Stimulated activated CD8-positive, alpha-beta memory T cell treated with anti-CD3 and anti-CD28 coated beads, Interleukin-4, amount 100 ng/mL, for 48 hours (primary cell): Measurements from ENCODE around the gene SLC25A14.

Experiments
- DNase-seq: peaks from one replicate; pipeline ENCODE4 v3.0.0-alpha.2; 2020

The SLC25A14 gene

DNA sequence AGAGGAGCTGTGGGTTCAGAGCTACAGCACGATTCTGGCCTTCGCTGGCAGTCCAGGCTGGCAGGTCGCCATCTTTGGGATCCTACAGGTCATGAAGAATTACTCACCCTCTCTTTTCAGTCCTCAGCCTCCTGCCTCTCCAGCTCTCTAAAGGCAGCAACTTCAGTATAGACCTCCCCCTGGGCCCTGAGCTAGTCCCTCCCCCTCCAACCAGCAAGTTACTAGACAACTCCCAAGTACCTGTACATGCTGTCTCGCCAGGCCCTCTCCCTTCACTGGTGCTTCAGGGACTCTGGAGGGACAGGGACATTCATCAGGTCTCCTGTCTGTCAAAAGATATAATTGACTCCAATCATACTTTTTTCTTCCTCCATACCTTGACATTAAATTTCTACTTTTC is 45.8 kb downstream of the SLC25A14 start, which contains the start of gene GPR119:
Gene GPR119 (minus strand): TSS at position 155 of the 400 bp plus-strand sequence. CDS start 227 bp downstream, outside the sequence.
- no peak for DNase-seq

DNA sequence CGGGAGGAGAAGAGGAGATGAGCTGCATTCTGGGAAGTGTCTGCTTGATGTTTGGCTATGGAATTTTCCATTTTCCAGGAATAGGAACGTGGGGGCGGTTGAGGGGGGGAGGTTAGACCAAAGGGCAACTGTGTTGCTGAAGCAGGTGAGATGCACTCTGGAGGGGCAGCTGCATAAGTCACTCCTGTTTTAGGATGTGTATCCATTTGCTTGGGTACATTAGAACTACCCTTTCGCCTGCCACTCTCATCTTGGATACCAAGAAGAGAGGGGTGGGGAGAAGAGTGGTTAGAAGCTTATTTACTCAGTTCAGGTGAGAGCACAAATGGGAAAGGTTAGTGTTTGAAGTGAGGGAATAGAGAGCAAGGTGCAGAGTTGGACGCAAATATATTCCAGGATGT is 46.7 kb downstream of the SLC25A14 start:
- no peak for DNase-seq

DNA sequence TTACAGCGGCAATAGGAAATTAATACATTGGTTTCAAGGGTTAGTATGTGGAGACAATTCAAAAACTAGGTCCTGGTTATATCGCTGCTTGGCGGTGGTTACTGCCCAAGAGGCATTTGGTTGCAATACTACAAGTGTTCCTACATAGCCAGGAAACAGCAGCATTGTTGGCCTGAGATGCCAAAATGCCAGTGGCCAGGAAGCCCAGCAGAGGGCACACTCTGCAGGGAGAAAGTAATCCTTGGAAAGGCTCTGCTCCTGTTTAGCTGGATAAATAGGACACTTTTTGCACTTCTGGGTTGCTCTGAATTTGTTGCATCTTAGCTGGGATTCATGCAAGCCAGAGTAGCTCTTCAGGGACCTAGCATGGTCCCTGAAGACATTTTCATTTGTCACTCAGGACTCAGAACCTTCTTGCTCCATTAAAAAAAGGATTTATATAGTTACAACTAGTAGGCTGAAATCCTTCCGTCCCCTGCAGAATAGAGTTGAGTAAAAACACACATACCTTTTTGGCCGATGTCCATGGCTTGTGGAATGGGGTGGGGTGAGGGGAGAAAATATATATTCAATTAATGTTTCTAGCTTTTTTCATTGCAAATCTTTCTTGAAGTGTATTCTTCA is 53.8 kb downstream of the SLC25A14 start:
- no peak for DNase-seq

DNA sequence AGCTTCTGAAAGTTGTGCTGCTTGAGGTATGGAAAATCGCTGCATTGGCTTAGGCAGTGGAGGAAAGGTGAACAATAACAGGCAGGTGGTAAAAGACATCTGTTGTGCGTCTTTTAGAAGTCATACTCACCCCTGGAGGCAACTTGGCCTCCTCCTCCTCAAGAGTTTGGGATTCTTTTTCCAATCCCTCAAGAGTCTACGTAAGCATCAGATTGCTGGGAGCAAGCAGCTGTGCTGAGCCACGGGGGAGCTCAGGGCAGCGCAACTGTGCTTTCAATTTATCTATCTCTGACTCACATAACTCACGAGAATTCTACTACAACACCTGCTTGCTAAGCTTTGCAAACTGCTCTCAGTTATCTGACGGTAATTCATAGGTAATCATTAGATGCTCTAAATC is 55.6 kb downstream of the SLC25A14 start:
- no peak for DNase-seq

DNA sequence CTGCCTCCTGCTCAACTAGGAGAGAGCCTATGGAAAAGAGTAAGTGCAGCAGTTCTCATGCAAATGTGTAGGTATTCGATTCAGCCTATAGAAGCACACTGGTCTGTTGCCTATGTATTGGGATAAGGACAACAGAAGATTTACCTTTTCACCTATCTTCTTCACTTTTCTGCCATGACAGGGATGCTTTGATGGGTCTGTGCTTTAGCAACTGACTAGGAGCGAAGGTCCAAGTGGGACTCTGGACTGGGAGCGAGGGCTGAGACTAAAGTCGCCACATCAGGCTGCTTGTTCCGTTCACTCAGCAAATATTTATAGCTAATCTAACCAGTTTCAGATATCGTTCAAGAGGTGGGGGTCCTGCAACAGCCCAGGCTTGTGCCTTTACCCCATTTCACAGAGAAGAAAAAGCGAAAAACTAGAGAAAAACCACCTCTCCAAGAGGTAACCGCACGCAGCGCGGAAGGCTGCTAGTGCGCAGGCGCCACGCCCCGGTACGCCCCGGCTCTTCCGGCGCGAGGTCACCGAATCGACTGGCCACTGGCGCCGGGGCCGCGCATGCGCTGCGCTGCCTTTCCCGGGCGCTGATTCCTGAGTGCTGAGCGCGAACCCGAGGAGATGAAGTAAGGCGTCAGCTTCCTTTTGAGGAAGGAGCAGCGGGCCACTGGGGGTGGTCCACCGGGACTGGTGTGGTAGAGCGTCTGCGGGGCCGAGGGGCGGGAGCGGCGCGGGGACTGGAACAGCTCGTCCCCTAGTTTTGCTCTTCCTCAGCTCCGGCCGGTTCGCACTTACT is 61.9 kb downstream of the SLC25A14 start, which contains the start of gene RBMX2:
Gene RBMX2 (plus strand): TSS at position 573 of the 793 bp plus-strand sequence. CDS start 46 bp downstream, at position 619.
- DNase-seq = peak; percentile 71

DNA sequence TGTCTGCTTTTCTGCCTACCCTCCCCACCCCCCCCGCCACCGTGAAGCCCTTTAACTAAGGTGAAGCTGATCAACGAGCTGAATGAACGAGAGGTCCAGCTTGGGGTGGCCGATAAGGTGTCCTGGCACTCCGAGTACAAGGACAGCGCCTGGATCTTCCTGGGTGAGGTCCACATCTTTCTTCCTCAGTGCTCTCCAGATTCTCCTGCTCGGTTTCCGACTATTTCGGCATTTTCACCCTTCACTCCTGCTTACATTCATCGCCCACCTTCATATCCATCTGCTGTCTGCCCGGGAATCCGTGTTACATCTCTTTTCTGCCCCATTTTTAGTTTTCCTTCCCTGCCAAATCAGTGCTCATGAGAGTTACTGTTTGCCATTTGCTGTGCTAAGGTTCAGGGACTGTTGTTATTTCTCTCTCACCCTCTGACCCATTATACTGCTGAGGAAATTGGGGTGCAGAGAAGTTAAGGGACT is 62.5 kb downstream of the SLC25A14 start:
- DNase-seq = no peak

DNA sequence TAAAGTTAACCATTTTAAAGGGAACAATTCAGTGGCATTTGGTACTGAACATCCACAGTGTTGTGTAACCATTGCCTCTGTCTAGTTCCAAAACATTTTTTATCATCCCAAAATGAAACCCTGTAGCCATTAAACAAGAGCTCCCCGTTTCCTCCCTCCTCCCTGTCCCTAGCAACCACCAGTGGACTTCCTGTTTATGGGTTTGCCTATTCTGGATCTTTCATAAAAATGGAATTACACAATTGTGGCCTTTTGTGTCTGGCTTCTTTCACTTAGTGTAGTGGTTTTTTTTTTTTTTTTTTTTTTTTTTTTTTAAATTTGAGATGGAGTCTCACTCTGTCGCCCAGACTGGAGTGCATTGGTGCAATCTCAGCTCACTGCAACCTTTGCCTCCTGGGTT is 73.7 kb downstream of the SLC25A14 start:
- DNase-seq = no peak

DNA sequence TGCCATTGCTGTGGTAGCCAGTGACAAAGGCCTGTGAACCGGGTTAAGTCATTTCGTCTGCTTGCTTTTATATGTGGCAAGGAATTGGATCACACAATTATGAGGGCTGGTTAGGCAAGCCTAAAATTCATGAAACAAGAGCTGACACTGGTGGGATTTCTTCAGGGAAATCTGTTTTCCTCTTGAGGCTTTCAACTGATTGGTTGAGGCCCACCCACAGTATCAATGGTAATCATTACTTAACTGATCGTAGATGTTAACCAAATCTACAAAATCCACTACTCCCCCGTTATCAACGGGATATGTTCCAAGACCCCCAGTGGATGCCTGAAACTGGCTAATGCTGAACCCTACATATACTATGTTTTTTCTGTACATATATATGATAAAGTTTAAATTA is 75.1 kb downstream of the SLC25A14 start:
- no peak for DNase-seq

DNA sequence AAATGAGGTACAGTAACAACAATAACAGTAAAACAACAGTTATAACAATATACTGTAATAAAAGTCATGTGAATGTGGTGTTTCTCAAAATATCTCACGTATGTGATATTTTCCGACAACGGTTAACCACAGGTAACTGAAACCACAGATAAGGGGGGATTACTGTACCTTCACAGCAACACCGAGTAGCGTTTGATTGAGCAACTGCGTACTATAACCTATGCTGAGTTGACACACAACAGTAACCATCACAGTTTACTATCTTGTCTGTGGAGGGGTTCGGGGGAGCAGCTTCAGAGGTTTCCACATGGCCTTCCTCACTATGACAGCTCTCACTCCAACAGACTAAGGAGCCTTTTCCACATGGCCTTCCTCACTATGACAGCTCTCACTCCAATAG is 75.5 kb downstream of the SLC25A14 start:
- no peak for DNase-seq

DNA sequence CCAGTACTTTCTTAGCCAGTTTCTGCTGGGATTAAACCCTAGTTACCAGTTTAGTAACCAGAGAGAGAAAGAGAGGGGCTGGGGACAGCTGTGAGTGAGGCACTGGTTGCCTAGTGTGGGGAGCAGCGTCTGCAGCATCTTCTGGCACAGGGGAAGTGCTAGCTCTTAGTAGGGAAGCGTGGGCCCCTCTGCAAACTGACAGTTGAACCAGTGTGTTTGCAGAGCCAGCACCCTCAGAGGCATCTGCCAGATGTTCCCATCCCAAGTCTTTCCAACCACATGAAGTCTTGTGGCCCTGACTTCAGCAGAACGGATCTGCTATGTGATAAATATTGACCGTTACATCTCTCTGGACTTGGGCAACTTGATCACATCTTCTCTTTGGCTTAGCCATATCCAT is 77.1 kb downstream of the SLC25A14 start:
- DNase-seq = no peak

DNA sequence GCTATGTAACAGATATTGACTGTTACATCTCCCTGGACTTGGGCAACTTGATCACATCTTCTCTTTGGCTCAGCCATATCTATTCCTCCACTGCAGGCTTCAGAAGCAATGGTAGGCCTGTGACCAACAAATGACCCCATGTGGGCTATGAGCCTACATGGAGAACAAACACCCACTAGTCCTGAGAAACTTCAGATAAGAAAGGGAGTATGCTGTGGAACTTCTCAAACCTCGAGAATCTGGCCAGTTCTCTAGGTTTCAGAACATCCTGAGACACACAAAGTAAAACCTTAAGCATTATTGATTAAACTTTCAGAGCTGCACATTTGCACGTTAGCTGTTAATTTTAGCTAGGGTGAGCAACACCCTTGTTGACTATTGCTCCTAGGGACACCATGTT is 78.3 kb downstream of the SLC25A14 start:
- no peak for DNase-seq

DNA sequence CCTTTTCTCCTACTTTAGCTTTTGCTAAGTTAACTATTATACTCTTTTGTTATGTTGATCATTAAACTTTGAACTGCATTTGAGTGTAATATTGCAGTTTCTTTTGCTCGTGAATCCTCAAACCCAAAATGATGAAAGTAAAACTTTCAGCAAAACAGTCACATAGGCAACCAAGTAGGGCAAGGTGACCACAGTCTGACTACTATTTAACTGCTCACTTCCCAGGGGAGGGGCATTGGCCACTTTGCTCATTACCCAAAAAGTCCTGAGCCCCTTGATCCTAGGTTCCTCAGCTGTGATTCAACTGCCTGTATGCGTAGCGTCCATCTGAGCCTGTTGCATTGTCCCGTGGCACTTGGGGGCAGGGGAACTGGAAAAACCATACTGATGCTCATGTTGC is 79.0 kb downstream of the SLC25A14 start:
- no peak for DNase-seq

DNA sequence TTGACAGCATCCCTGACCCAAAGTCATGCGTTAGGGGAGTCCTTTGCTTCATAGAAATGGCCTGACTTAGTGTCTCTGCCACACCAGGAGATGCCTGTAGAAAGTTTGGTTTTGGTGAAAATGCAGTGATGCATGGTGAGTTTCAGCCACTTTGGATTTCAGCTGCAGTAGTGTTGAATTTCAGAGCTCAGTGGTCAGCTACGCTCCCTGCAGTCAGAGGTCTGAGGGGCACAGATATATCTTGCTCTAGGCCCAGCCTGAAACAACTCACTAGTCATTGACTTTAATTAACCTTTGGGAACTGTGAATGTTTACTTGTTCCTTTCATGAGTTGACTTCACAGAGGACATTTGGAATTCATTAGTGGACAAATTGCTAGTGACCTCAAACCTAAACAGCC is 79.5 kb downstream of the SLC25A14 start:
- no peak for DNase-seq
